ENCODE measurements around the gene NUDT8.
A peak's percentile ranks its signal among the peaks of the same experiment; 100 is the strongest.

Gene NUDT8

DNA sequence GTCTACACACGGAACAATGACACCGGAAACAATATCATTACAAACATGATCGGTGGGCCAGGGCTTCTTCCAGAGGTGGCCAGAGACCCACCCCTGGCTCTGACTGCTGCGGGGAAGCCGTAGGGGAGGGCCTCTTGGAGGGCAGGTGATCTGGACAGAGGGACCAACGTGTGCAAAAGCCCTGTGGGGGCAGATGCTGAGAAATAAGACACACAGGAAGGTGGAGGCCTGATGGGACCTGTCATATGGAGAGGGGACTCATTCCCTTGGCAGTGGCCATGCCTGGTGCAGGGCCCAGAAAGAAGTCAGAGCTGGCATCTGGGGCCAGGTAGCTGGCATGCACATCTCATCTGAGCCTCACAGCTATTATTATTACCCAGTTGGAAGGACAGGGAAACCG, 43.6 kb upstream of the NUDT8 start:
- Histone ChIP-seq H3K9me3 (ENCODE audit: control insufficient read depth, low read length) (no peaks in the 10 kb centered on the region), H2AFZ (peak overlapping the region; percentile 56), H3K79me2 (no peaks in the 10 kb centered on the region), H3K4me2 (ENCODE audit: low read length) (no peak overlapping the region), H3K9ac (no peak overlapping the region), H3K27me3 (ENCODE audit: control insufficient read depth, insufficient read depth, low read length) (no peaks in the 10 kb centered on the region), H3K36me3 (ENCODE audit: control insufficient read depth, insufficient read depth, low read length) (no peaks in the 10 kb centered on the region), H3K27ac (peak overlapping the region; percentile 89), H3K4me3 (ENCODE audit: low read depth, low read length) (no peak overlapping the region), H3K4me1 (peaks cover 10% of the 10 kb centered on the region)
- TF ChIP-seq, protein P1, sequence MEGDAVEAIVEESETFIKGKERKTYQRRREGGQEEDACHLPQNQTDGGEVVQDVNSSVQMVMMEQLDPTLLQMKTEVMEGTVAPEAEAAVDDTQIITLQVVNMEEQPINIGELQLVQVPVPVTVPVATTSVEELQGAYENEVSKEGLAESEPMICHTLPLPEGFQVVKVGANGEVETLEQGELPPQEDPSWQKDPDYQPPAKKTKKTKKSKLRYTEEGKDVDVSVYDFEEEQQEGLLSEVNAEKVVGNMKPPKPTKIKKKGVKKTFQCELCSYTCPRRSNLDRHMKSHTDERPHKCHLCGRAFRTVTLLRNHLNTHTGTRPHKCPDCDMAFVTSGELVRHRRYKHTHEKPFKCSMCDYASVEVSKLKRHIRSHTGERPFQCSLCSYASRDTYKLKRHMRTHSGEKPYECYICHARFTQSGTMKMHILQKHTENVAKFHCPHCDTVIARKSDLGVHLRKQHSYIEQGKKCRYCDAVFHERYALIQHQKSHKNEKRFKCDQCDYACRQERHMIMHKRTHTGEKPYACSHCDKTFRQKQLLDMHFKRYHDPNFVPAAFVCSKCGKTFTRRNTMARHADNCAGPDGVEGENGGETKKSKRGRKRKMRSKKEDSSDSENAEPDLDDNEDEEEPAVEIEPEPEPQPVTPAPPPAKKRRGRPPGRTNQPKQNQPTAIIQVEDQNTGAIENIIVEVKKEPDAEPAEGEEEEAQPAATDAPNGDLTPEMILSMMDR (IDR thresholded peaks at IDR 0.05): no peak

DNA sequence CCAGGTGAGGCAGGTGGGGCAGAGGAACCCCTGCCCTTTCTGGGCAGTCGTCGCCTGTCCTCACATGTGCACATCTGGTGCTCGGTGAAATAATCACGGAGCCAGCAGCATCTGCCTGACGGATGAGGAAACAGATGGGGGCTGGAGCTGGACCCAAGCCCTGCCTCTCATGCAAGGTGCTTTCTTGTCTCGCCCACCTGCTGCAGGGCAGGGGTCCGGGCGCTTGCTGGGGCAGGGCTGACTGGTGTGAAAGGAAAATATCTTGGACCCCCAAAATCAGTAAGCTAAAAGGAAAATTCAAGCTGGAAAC, 41.4 kb upstream of the NUDT8 start:
- TF ChIP-seq, protein P1 (IDR thresholded peaks at IDR 0.05): no peak
- Histone ChIP-seq H3K27me3 (ENCODE audit: control insufficient read depth, insufficient read depth, low read length) (no peaks in the 10 kb centered on the region), H3K9me3 (ENCODE audit: control insufficient read depth, low read length) (no peaks in the 10 kb centered on the region), H3K4me3 (ENCODE audit: low read depth, low read length) (no peak overlapping the region), H3K36me3 (ENCODE audit: control insufficient read depth, insufficient read depth, low read length) (no peaks in the 10 kb centered on the region), H3K9ac (no peak overlapping the region), H3K4me1 (peaks cover 7% of the 10 kb centered on the region), H2AFZ (no peak overlapping the region), H3K79me2 (no peaks in the 10 kb centered on the region), H3K4me2 (ENCODE audit: low read length) (no peak overlapping the region), H3K27ac (peak overlapping the region; percentile 76)

DNA sequence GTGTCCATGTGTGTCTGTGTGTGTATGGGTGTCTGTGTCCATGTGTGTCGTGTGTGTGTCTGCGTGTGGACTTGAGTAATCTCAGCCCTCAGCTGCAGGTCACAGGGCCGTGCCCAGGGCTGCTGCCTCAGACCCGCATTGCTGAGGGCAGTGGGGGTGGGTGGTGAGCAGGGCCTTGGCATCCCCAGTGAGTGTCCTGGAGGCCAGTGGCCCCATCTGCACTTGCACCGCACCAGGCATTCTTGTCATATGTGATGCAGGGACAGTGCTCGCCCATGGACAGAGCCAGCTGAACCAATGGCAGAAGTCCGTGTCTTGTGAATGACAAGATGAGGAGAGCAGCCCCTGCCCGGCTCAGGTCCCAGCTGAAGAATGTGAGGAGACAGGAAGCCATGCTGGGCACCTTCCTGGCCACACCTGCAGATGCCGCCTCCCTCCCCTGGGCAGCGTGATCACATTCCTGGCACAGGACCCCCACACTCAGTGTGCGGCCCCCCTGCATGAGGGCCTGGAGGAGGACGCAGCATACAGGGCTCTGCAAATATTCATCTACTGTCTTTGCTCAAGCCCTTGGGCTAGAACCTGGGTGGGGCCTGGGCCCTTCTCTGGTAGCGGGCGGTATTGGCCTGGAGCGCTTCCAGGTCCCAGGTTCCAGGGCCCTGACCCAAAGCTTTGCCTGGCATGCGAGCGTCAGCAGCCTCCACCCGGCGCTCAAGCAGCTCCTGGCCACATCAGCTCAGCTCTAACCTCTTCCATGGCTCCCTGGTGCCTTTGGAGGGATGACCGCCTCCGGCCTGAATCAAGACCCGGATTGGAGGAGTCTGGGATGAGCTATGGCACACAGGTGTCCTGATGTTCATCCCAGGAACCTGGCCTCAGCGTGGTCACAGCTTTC, 40.8 kb upstream of the NUDT8 start:
- no peaks in the 10 kb centered on the region for H3K27me3 ChIP-seq (ENCODE audit: control insufficient read depth, insufficient read depth, low read length)
- H3K4me2 ChIP-seq (ENCODE audit: low read length): no peak overlapping the region
- no peak overlapping the region for H3K4me3 ChIP-seq (ENCODE audit: low read depth, low read length)
- H3K4me1 ChIP-seq: peaks cover 7% of the 10 kb centered on the region
- H3K79me2 ChIP-seq: no peaks in the 10 kb centered on the region
- no peak overlapping the region for H3K9ac ChIP-seq
- no peaks in the 10 kb centered on the region for H3K9me3 ChIP-seq (ENCODE audit: control insufficient read depth, low read length)
- TF ChIP-seq, protein P1 (IDR thresholded peaks at IDR 0.05): no peak
- H2AFZ ChIP-seq: peak overlapping the region; percentile 53
- H3K36me3 ChIP-seq (ENCODE audit: control insufficient read depth, insufficient read depth, low read length): no peaks in the 10 kb centered on the region
- peak overlapping the region; percentile 76 for H3K27ac ChIP-seq

GRCh38 chr11:67668192-67668551, 38.4 kb upstream of the NUDT8 start:
- Histone ChIP-seq H3K4me2 (ENCODE audit: low read length) (no peak overlapping the region), H3K79me2 (no peaks in the 10 kb centered on the region), H3K36me3 (ENCODE audit: control insufficient read depth, insufficient read depth, low read length) (no peaks in the 10 kb centered on the region), H3K4me3 (ENCODE audit: low read depth, low read length) (no peak overlapping the region), H2AFZ (no peak overlapping the region), H3K9me3 (ENCODE audit: control insufficient read depth, low read length) (no peaks in the 10 kb centered on the region), H3K4me1 (no peaks in the 10 kb centered on the region), H3K9ac (no peak overlapping the region), H3K27ac (no peak overlapping the region), H3K27me3 (ENCODE audit: control insufficient read depth, insufficient read depth, low read length) (no peaks in the 10 kb centered on the region)
- TF ChIP-seq, protein P1 (IDR thresholded peaks at IDR 0.05): no peak
